Measurements from ENCODE around the gene IFFO2. TPM values are rescaled to one million over a fixed set of nuclear protein-coding genes. Genes with fewer than 3 reads are reported as not detected.

IFFO2 gene
- total RNA-seq, 3 donors from 2014 or later (not counting 1 experiment from before 2014, with no cell fraction given): 52.4 to 105 (median 66.5) TPM

GRCh38 chr1:18955131-18955440, 1.4 kb downstream of the IFFO2 start:
- peak overlapping the region; percentile 87 for H3K4me3 Mint-ChIP-seq
- peak overlapping the region; percentile 99 to 100 for H3K27ac Mint-ChIP-seq
- no peaks in the 10 kb centered on the region for H3K27me3 Mint-ChIP-seq (ENCODE audit: low read depth in 2 of 2)
- Histone ChIP-seq H3K27me3 (ENCODE audit: control insufficient read depth, insufficient read depth, low read length) (no peaks in the 10 kb centered on the region), H3K27ac (ENCODE audit: low read length) (peak overlapping the region; percentile 16), H3K36me3 (ENCODE audit: control insufficient read depth, insufficient read depth, low read length) (no peaks in the 10 kb centered on the region), H3K9me3 (ENCODE audit: control insufficient read depth, insufficient read depth, low read length) (no peaks in the 10 kb centered on the region), H3K4me1 (ENCODE audit: control insufficient read depth, insufficient read depth, low read length) (peaks cover 66% of the 10 kb centered on the region), H3K4me3 (ENCODE audit: low read length) (peak overlapping the region; percentile 54)
- no peaks in the 10 kb centered on the region for H3K36me3 Mint-ChIP-seq
- ATAC-seq (no peak), DNase-seq (no peak)
- TF ChIP-seq, protein P1, sequence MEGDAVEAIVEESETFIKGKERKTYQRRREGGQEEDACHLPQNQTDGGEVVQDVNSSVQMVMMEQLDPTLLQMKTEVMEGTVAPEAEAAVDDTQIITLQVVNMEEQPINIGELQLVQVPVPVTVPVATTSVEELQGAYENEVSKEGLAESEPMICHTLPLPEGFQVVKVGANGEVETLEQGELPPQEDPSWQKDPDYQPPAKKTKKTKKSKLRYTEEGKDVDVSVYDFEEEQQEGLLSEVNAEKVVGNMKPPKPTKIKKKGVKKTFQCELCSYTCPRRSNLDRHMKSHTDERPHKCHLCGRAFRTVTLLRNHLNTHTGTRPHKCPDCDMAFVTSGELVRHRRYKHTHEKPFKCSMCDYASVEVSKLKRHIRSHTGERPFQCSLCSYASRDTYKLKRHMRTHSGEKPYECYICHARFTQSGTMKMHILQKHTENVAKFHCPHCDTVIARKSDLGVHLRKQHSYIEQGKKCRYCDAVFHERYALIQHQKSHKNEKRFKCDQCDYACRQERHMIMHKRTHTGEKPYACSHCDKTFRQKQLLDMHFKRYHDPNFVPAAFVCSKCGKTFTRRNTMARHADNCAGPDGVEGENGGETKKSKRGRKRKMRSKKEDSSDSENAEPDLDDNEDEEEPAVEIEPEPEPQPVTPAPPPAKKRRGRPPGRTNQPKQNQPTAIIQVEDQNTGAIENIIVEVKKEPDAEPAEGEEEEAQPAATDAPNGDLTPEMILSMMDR (IDR thresholded peaks at IDR 0.05): no peak
- intact Hi-C loops (cut with micrococcal nuclease): no loop called here
- peaks cover 67% of the 10 kb centered on the region in 2 donors for H3K4me1 Mint-ChIP-seq
- H3K9me3 Mint-ChIP-seq: no peaks in the 10 kb centered on the region
- WGBS (ENCODE audit: insufficient coverage): 46% methylated on average over 6 of the region's 6 CpGs

GRCh38 chr1:18954270-18955071, 2.0 kb downstream of the IFFO2 start:
- no peaks in the 10 kb centered on the region for H3K9me3 Mint-ChIP-seq
- peaks cover 73% of the 10 kb centered on the region in 2 donors for H3K4me1 Mint-ChIP-seq
- H3K9me3 ChIP-seq (ENCODE audit: control insufficient read depth, insufficient read depth, low read length): no peaks in the 10 kb centered on the region
- no peaks in the 10 kb centered on the region for H3K36me3 Mint-ChIP-seq
- H3K27me3 ChIP-seq (ENCODE audit: control insufficient read depth, insufficient read depth, low read length): no peaks in the 10 kb centered on the region
- H3K27me3 Mint-ChIP-seq (ENCODE audit: low read depth in 2 of 2): no peaks in the 10 kb centered on the region
- H3K27ac ChIP-seq (ENCODE audit: low read length): no peak overlapping the region
- peak overlapping the region; percentile 87 for H3K4me3 Mint-ChIP-seq
- intact Hi-C loops (cut with micrococcal nuclease): no loop called here
- DNase-seq (peak in 1 of 2 donors; percentile 45), ATAC-seq (no peak)
- peak overlapping the region; percentile 99 to 100 for H3K27ac Mint-ChIP-seq
- H3K36me3 ChIP-seq (ENCODE audit: control insufficient read depth, insufficient read depth, low read length): no peaks in the 10 kb centered on the region
- peaks cover 73% of the 10 kb centered on the region for H3K4me1 ChIP-seq (ENCODE audit: control insufficient read depth, insufficient read depth, low read length)
- TF ChIP-seq, protein P1 (IDR thresholded peaks at IDR 0.05): no peak
- 60% methylated on average over 7 of the region's 7 CpGs for WGBS (ENCODE audit: insufficient coverage)
- H3K4me3 ChIP-seq (ENCODE audit: low read length): peak overlapping the region; percentile 54

GRCh38 chr1:18953731-18954231, 2.7 kb downstream of the IFFO2 start:
- H3K36me3 ChIP-seq (ENCODE audit: control insufficient read depth, insufficient read depth, low read length): no peaks in the 10 kb centered on the region
- Mint-ChIP-seq H3K36me3 (no peaks in the 10 kb centered on the region), H3K4me3 (peak overlapping the region; percentile 87), H3K27ac (peak overlapping the region; percentile 99 to 100), H3K9me3 (no peaks in the 10 kb centered on the region), H3K4me1 (peaks cover 80% of the 10 kb centered on the region in 2 donors), H3K27me3 (ENCODE audit: low read depth in 2 of 2) (no peaks in the 10 kb centered on the region)
- no peak overlapping the region for H3K27ac ChIP-seq (ENCODE audit: low read length)
- WGBS (ENCODE audit: insufficient coverage): 90% methylated on average over 11 of the region's 11 CpGs
- intact Hi-C loops (cut with micrococcal nuclease): no loop called here
- H3K9me3 ChIP-seq (ENCODE audit: control insufficient read depth, insufficient read depth, low read length): no peaks in the 10 kb centered on the region
- peaks cover 79% of the 10 kb centered on the region for H3K4me1 ChIP-seq (ENCODE audit: control insufficient read depth, insufficient read depth, low read length)
- TF ChIP-seq, protein P1 (IDR thresholded peaks at IDR 0.05): no peak
- peak overlapping the region; percentile 54 for H3K4me3 ChIP-seq (ENCODE audit: low read length)
- no peaks in the 10 kb centered on the region for H3K27me3 ChIP-seq (ENCODE audit: control insufficient read depth, insufficient read depth, low read length)
- DNase-seq (peak in 1 of 2 donors; percentile 52), ATAC-seq (no peak)

Measured in natural killer cell (primary cell).